Stimulated activated CD4-positive, alpha-beta T cell treated with anti-CD3 and anti-CD28 coated beads, Interleukin-4, amount 100 ng/mL, for 1 hour (primary cell): Measurements from ENCODE around the gene TOMM5.

Experiments
- DNase-seq: peaks from one replicate; pipeline ENCODE4 v3.0.0-alpha.2; 2020

The TOMM5 gene

DNA sequence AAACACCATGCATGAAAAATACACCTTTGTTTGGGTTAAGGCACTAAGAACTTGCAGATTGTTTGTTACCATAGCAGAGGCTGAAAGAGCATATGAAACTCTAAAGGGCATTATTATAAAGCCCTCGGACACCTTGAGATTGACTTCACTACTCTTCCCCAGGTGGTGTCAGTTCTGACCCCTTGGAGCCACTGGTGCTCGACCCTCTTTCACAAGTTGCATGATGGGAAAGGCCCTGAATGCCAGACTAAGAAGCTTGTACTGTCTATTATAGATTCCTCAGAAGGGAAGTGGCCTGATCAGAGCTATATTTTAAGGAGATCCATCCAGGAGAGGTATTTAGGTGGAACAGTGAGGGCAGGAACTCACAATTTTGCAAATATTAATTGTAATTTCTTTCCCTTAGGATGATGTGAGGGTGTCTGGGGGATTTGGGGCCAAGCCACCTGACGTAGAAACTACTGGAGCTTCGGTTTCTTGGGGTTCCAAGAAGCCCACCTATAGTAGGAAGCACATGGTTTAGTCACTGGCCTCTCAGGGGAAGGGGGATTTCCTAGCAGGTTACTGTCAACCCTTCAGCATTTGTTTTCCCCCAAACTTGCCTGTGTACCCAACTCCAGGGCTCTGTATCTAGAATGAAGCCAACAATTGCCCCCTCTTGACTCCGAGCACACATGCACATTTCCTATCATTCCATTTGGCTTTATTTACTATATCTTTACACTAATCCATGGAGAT, 32.4 kb downstream of the TOMM5 start:
- no peak for DNase-seq

- no peak for DNase-seq
Observed at GRCh38 chr9:37559125-37559524, 33.3 kb downstream of the TOMM5 start.

- no peak for DNase-seq
Observed at GRCh38 chr9:37555786-37556185, 36.6 kb downstream of the TOMM5 start.

GRCh38 chr9:37554318-37554717, 38.1 kb downstream of the TOMM5 start:
- no peak for DNase-seq

DNA sequence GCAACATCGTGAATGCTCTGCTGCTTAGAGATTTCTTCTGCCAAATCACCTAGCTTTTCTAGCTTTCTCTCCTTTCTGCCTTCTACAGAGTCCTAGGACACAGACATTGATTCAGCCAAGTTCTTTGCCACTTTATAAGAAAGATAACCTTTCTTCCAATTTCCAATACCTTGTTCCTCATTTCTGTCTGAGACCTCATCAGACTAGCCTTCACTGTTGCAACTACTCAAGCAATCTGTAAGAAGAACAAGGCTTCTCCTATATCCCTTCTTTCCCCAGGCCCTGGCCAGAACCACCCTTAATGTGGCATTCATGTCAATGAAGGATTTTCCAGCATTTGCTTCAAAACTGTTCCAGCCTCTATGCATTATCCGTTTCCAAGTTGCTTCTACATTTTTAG, 40.5 kb downstream of the TOMM5 start:
- DNase-seq = no peak

GRCh38 chr9:37551468-37551867, 40.9 kb downstream of the TOMM5 start:
- no peak for DNase-seq

GRCh38 chr9:37550781-37551180, 41.6 kb downstream of the TOMM5 start:
- DNase-seq = no peak

- no peak for DNase-seq
Observed at GRCh38 chr9:37549527-37549926, 42.9 kb downstream of the TOMM5 start.

- DNase-seq = no peak
Observed at GRCh38 chr9:37547328-37547878, 45.0 kb downstream of the TOMM5 start.

DNA sequence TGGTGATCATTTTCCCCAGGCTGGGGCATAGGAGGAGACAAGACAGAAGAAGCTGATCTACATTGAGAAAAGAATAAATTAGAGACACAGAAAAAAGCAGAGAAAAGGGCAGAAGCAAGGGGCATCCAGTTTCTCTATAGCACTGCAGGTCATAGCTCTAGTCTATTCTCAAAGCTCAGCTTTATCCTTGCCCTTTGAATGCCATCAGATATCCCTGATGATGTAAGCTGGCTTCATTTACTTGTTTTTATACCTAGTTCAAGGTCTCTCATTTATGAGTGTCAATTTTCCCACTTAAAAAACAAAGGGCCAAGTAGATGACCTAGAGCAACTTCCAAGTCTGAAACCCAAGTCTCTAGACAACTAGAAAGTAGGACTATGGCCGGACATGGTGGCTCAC, 48.9 kb downstream of the TOMM5 start:
- no peak for DNase-seq

DNA sequence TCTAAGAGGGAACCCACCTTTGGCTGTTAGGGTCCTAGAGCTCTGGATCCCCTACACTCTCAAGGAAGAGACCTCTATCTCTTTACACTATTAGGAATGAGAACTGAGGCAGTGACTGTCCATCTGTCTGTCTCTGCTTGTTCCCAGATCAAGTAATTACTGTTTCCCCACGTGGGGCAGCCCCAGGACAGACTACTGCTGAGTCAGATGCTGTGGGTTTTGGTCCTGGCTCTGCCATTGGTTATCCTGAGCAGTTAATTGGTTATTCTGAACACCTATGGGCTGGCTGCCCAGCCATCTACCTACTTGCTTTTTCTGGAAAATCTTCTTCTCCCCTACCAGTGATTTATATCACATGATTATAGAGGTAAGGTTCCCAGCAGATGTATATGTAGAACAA, 49.5 kb downstream of the TOMM5 start:
- no peak for DNase-seq

- DNase-seq = no peak
Observed at GRCh38 chr9:37542488-37542887, 49.9 kb downstream of the TOMM5 start.

- DNase-seq = no peak
Observed at GRCh38 chr9:37541465-37541864, 50.9 kb downstream of the TOMM5 start.

GRCh38 chr9:37540634-37541033, 51.8 kb downstream of the TOMM5 start:
- no peak for DNase-seq

DNA sequence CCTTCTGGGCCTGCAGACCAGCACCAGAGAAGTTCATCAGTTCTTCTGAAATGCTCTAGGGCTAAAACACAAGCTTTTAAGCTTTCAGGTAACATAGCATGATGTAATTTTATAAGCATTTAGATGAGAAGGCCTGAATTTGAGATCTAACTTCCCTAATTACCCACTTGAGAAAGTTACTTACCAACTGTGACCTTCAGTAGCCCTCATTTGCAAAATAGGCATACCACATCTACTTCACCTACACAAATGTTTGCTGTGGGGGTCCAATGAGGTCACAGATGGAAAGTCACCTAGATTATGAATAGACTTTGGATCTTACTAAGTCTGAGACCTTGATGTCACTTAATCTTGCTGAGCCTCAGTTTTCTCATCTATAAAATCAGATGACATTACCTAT, 52.8 kb downstream of the TOMM5 start:
- no peak for DNase-seq
